ENCODE measurements around the gene TCL1A.
"Not testable (repeated sequence)": the region's sequence is repeated elsewhere in the genome, so short reads cannot be mapped to it uniquely, and the experiment has no call there.

Gene TCL1A

GRCh38 chr14:95675486-95675885 lies 38.4 kb downstream of the TCL1A start:
- DNase-seq (ENCODE audit: low read depth), result no peak

- DNase-seq (ENCODE audit: low read depth), result no peak
Observed at GRCh38 chr14:95674613-95675012, 39.3 kb downstream of the TCL1A start.

GRCh38 chr14:95668235-95668772 lies 45.6 kb downstream of the TCL1A start:
- no peak for DNase-seq (ENCODE audit: low read depth)

GRCh38 chr14:95667249-95667693 lies 46.7 kb downstream of the TCL1A start:
- DNase-seq (ENCODE audit: low read depth), result no peak

- DNase-seq (ENCODE audit: low read depth), result no peak
Observed at GRCh38 chr14:95666450-95666849, 47.5 kb downstream of the TCL1A start.

- DNase-seq (ENCODE audit: low read depth), result not testable (repeated sequence)
Observed at GRCh38 chr14:95665530-95665929, 48.4 kb downstream of the TCL1A start.

- no peak for DNase-seq (ENCODE audit: low read depth)
Observed at GRCh38 chr14:95664546-95664945, 49.4 kb downstream of the TCL1A start.

- no peak for DNase-seq (ENCODE audit: low read depth)
Observed at GRCh38 chr14:95664066-95664465, 49.9 kb downstream of the TCL1A start.

- DNase-seq (ENCODE audit: low read depth), result no peak
Observed at GRCh38 chr14:95663226-95663797, 50.6 kb downstream of the TCL1A start.

GRCh38 chr14:95662376-95663186 lies 51.3 kb downstream of the TCL1A start:
- no peak for DNase-seq (ENCODE audit: low read depth)

GRCh38 chr14:95660651-95661515 lies 53.0 kb downstream of the TCL1A start:
- DNase-seq (ENCODE audit: low read depth), result no peak

GRCh38 chr14:95659990-95660385 lies 53.9 kb downstream of the TCL1A start:
- DNase-seq (ENCODE audit: low read depth), result no peak

Measured in fibroblast of gingiva (primary cell).